HepG2 (cell line): ENCODE results near the gene ARHGAP26. TPM values are rescaled to one million over a fixed set of nuclear protein-coding genes. Genes with fewer than 3 reads are reported as not detected.

Experiments used
- ATAC-seq: fragments of 200-7000 bp; cut with Tn5 transposase; 3 replicates; pipeline ENCODE4 v1.9.1; 2020; ENCODE audit warnings: mild to moderate bottlenecking, moderate library complexity
- BruUV-seq: library from RNA; stranded (reverse); fragments of 400-500 nt; replicated peaks from 2 replicates; lab custom pipeline; 2021; lab: Mats Ljungman, UMichigan
- CTCF ChIA-PET: fragments of 300-600 bp; formaldehyde crosslinking; extraction: SDS; loops from one replicate; lab custom pipeline; 2021; ENCODE audit warnings: low total read pairs, inconsistent platforms, low intra/inter-chr PET ratio; lab: Yijun Ruan, JAX
- POLR2A ChIA-PET: fragments of 350-600 bp; sonication (Branson Sonifier 250); formaldehyde crosslinking; loops from one replicate; lab custom pipeline; 2020; ENCODE audit warnings: antibody characterized with exemption, inconsistent platforms; lab: Yijun Ruan, JAX
- DNase-seq: peaks from one replicate; pipeline ENCODE4 v3.0.0-alpha.2; 2015; ENCODE audit warnings: low spot score
- FAIRE-seq: peaks from 3 replicates; lab custom pipeline; 2011; peaks lifted over from hg19 to GRCh38; lab: Jason Lieb, UNC
- H2AFZ ChIP-seq: one replicate; pipeline ENCODE4 v1.6.1; 2011; ENCODE audit warnings: low read length, inconsistent platforms
- H3K27ac ChIP-seq: fragments of 300-600 bp; 3 replicates; pipeline ENCODE4 v1.8.0; 2011; ENCODE audit warnings: mixed run types, mild to moderate bottlenecking, mixed read lengths, low read length, inconsistent platforms; ENCODE audit not compliant: insufficient read depth; ENCODE audit errors: extremely low read length
- H3K27me3 ChIP-seq, 2 experiments: fragments of 200-600 bp in 1 of 2; 2 replicates in 1 of 2; 3 replicates in 1 of 2; pipeline versions ENCODE4 v1.6.0 to v1.8.0; 2011; ENCODE audit warnings: low read length in 2 of 2, mild to moderate bottlenecking in 2 of 2, moderate library complexity in 2 of 2, inconsistent platforms in 1 of 2; ENCODE audit not compliant: insufficient read depth in 2 of 2, control insufficient read depth in 1 of 2
- H3K36me3 ChIP-seq, 2 experiments: fragments of 200-600 bp in 1 of 2; replicated peaks in 1 of 2; 2 replicates in 1 of 2; 3 replicates in 1 of 2; pipeline versions ENCODE4 v1.5.1 to v1.8.0; 2011; ENCODE audit warnings: low read length in 2 of 2, inconsistent platforms in 1 of 2; ENCODE audit not compliant: insufficient read depth in 2 of 2, control insufficient read depth in 1 of 2
- H3K4me1 ChIP-seq: 2 replicates; pipeline ENCODE4 v1.5.1; 2012; ENCODE audit warnings: low read length, inconsistent platforms; ENCODE audit not compliant: insufficient read depth
- H3K4me2 ChIP-seq: 2 replicates; pipeline ENCODE4 v1.6.0; 2011; ENCODE audit warnings: low read depth, low read length, inconsistent platforms
- H3K4me3 ChIP-seq, 3 experiments: fragments of 200-600 bp in 1 of 3; sonication (generic), shearing (Covaris generic) in 1 of 3; replicated peaks in 1 of 3; 2 replicates each; pipeline ENCODE4 v1.5.1; 2011 to 2016; ENCODE audit warnings: low read length in 3 of 3, inconsistent platforms in 2 of 3, low read depth in 2 of 3, mild to moderate bottlenecking in 2 of 3, control low read depth in 1 of 3, mixed read lengths in 1 of 3; ENCODE audit not compliant: insufficient read depth in 1 of 3
- H3K79me2 ChIP-seq: one replicate; pipeline ENCODE4 v1.6.1; 2011; ENCODE audit warnings: low read length, inconsistent platforms; ENCODE audit not compliant: insufficient read depth
- H3K9ac ChIP-seq: 2 replicates; pipeline ENCODE4 v1.6.0; 2011; ENCODE audit warnings: mild to moderate bottlenecking, low read depth, low read length, inconsistent platforms; ENCODE audit not compliant: insufficient read depth
- H3K9me3 ChIP-seq: 2 replicates; pipeline ENCODE4 v1.5.1; 2012; ENCODE audit warnings: mild to moderate bottlenecking, low read length
- H4K20me1 ChIP-seq: 2 replicates; pipeline ENCODE4 v1.6.0; 2011; ENCODE audit warnings: inconsistent platforms, mild to moderate bottlenecking, low read length, moderate library complexity; ENCODE audit not compliant: insufficient read depth
- CBFB ChIP-seq: sonication (generic); formaldehyde crosslinking; IDR thresholded peaks from 2 replicates; pipeline ENCODE4 v1.4.0; 2020; ENCODE audit warnings: missing genetic modification reagents
- CCDC6 ChIP-seq: sonication (generic); formaldehyde crosslinking; IDR thresholded peaks from 2 replicates; pipeline ENCODE4 v1.8.1; 2022; ENCODE audit warnings: mild to moderate bottlenecking, missing genetic modification reagents, moderate library complexity
- GATAD1 ChIP-seq: IDR thresholded peaks from 2 replicates; pipeline ENCODE4 v1.6.1; 2016; ENCODE audit warnings: missing genetic modification reagents, missing compliant biosample characterization
- KMT2B ChIP-seq: IDR thresholded peaks from 2 replicates; pipeline ENCODE4 v1.6.1; 2016; ENCODE audit warnings: missing genetic modification reagents, missing compliant biosample characterization
- POLR2AphosphoS2 ChIP-seq: IDR thresholded peaks from 2 replicates; pipeline ENCODE4 v1.6.1; 2011; ENCODE audit warnings: low read depth, low read length, improper control_type of control experiment
- SALL2 ChIP-seq: sonication (generic); formaldehyde crosslinking; IDR thresholded peaks from 2 replicates; pipeline ENCODE4 v1.8.1; 2023; ENCODE audit warnings: mild to moderate bottlenecking, missing genetic modification reagents, inconsistent platforms
- SP140L ChIP-seq: sonication (generic); formaldehyde crosslinking; IDR thresholded peaks from 2 replicates; pipeline ENCODE4 v1.4.0; 2020; ENCODE audit warnings: missing genetic modification reagents, borderline replicate concordance
- SRSF1 ChIP-seq: fragments of 200-400 bp; formaldehyde crosslinking; optimal IDR thresholded peaks from 2 replicates; pipeline ENCODE3; 2017; ENCODE audit warnings: mild to moderate bottlenecking, low read depth, low read length, moderate library complexity
- U2AF2 ChIP-seq: fragments of 200-400 bp; formaldehyde crosslinking; IDR thresholded peaks from 2 replicates; pipeline ENCODE4 v1.6.1; 2017; ENCODE audit warnings: low read depth, mild to moderate bottlenecking, low read length
- ZFY ChIP-seq: sonication (generic); formaldehyde crosslinking; IDR thresholded peaks from 2 replicates; pipeline ENCODE4 v1.4.0; 2020; ENCODE audit warnings: missing genetic modification reagents
- ZNF235 ChIP-seq: sonication (generic); formaldehyde crosslinking; IDR thresholded peaks from 2 replicates; pipeline ENCODE4 v1.8.1; 2023; ENCODE audit warnings: mild to moderate bottlenecking, missing genetic modification reagents, borderline replicate concordance
- ZNF382 ChIP-seq: sonication (generic); formaldehyde crosslinking; IDR thresholded peaks from 2 replicates; pipeline ENCODE4 v1.5.0; 2020; ENCODE audit warnings: missing genetic modification reagents, mild to moderate bottlenecking, borderline replicate concordance
- ZNF572 ChIP-seq: sonication (generic); formaldehyde crosslinking; IDR thresholded peaks from 2 replicates; pipeline ENCODE4 v1.5.1; 2020; ENCODE audit warnings: mild to moderate bottlenecking, missing genetic modification reagents
- ZNF577 ChIP-seq: sonication (generic); formaldehyde crosslinking; IDR thresholded peaks from 2 replicates; pipeline ENCODE4 v1.4.0; 2020; ENCODE audit warnings: mild to moderate bottlenecking, low read depth, missing genetic modification reagents, borderline replicate concordance
- ZNF629 ChIP-seq: sonication (generic); formaldehyde crosslinking; conservative IDR thresholded peaks from 2 replicates; pipeline ENCODE4 v1.5.0; 2020; ENCODE audit warnings: missing genetic modification reagents
- ZNF768 ChIP-seq: sonication (generic); formaldehyde crosslinking; IDR thresholded peaks from 2 replicates; pipeline ENCODE4 v1.4.0; 2020; ENCODE audit warnings: missing genetic modification reagents
- WGBS: methylation state at CpG from one replicate; pipeline ENCODE4 v1.1.6; 2017; ENCODE audit warnings: low lambda C conversion rate; 5-methylcytosine and 5-hydroxymethylcytosine counted together
- in situ Hi-C: cut with HindIII; loops from 2 replicates; pipeline ENCODE4 v1.10.0; 2017; ENCODE audit warnings: low pct_unique_long_range_greater_than_20kb; ENCODE audit not compliant: extremely low pct_ligation_motif_present
- intact Hi-C: fragments of 100-400 bp; cut with micrococcal nuclease; formaldehyde crosslinking; loops from one replicate; pipeline ENCODE4 v1.10.0; 2022; ENCODE audit not compliant: unreplicated experiment
- polyA plus RNA-seq, 8 experiments: library from polyadenylated mRNA; depleted of rRNA in 3 of 8; stranded (reverse) in 7 of 8; unstranded in 1 of 8; fragments of >200 nt; fragmentation: Illumina TruSeq in 4 of 8; extraction: Trizol in 4 of 8; gene quantifications; 2 replicates each; pipeline versions ENCODE4 v1.2.1 to v1.2.3, GENCODE V29; 2011 to 2016; ENCODE audit warnings: low read depth in 4 of 8, missing spikeins in 1 of 8, mixed read lengths in 1 of 8; ENCODE audit not compliant: insufficient read depth in 1 of 8
- total RNA-seq, 5 experiments: library from RNA; depleted of rRNA; stranded (reverse); fragments of >200 nt; fragmentation: Illumina TruSeq; extraction: Trizol; gene quantifications; 2 replicates each; pipeline ENCODE4 v1.2.3, GENCODE V29; 2016; ENCODE audit warnings: low read depth in 1 of 5
- TF ChIP-seq, protein P1 (sequence below): sonication (generic); formaldehyde crosslinking; IDR thresholded peaks from 2 replicates; pipeline ENCODE4 v1.8.1; 2023; ENCODE audit warnings: missing genetic modification reagents, mild to moderate bottlenecking, borderline replicate concordance

ARHGAP26 gene
- total and polyA plus RNA-seq, 2 of the 13 experiments (the other 11 are each of a cell fraction or from before 2014, with no cell fraction given): 9.6 to 18.2 TPM

DNA sequence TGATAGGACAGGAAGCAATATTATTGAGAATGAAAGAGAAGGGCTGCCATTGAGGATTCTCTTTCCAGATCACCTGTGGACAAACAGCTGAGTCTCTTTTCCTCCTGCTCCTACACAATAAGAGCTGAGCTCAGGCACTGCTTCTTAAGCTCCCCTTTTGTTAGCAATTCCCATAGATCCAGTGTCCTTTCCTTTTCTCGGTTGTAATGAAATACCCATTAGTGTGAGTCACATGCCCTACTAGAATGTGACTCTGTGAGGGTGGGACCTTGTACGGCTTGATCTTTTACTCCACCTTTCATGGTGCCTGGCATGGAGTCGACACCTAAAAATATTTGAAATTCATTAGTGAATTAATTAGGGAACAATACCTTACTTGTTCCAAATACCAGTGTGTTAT lies 364.1 kb downstream of the ARHGAP26 start:
- H3K27ac ChIP-seq: no peak overlapping the region
- H3K9ac ChIP-seq: no peak overlapping the region
- no TSS peak for BruUV-seq
- no peaks in the 10 kb centered on the region for H3K27me3 ChIP-seq
- H4K20me1 ChIP-seq: no peaks in the 10 kb centered on the region
- TF ChIP-seq POLR2AphosphoS2 (no peak), CCDC6 (no peak), ZNF768 (CRISPR knock-in tag) (no peak), KMT2B (CRISPR knock-in tag) (no peak), ZNF629 (CRISPR knock-in tag) (no peak), GATAD1 (no peak), ZNF235 (CRISPR knock-in tag) (no peak), U2AF2 (no peak), SALL2 (CRISPR knock-in tag) (no peak), ZFY (no peak), SP140L (CRISPR knock-in tag) (no peak), SRSF1 (no peak), CBFB (CRISPR knock-in tag) (no peak), ZNF572 (CRISPR knock-in tag) (no peak), ZNF577 (CRISPR knock-in tag) (no peak), ZNF382 (CRISPR knock-in tag) (no peak)
- TF ChIP-seq, protein P1, sequence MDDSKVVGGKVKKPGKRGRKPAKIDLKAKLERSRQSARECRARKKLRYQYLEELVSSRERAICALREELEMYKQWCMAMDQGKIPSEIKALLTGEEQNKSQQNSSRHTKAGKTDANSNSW: no peak
- ChIA-PET CTCF (no interaction called here), POLR2A (no interaction called here)
- peaks cover 19% of the 10 kb centered on the region for H3K4me1 ChIP-seq
- H3K4me3 ChIP-seq: no peak overlapping the region
- H3K9me3 ChIP-seq: no peaks in the 10 kb centered on the region
- no peak overlapping the region for H3K4me2 ChIP-seq
- no peaks in the 10 kb centered on the region for H3K79me2 ChIP-seq
- no peak for DNase-seq
- no peak for ATAC-seq
- no peak overlapping the region for H2AFZ ChIP-seq
- peaks cover 1 to 15% of the 10 kb centered on the region in 2 experiments for H3K36me3 ChIP-seq
- FAIRE-seq: no peak
- WGBS: 98% methylated on average over 3 of the region's 3 CpGs
- intact Hi-C loops (no loop called here), in situ Hi-C loops (no loop called here)
